Posterior cingulate gyrus (tissue), 11 donors: ENCODE results near the gene BSPRY.
"Not testable (repeated sequence)": the region's sequence is repeated elsewhere in the genome, so short reads cannot be mapped to it uniquely, and the experiment has no call there.

ENCODE experiments used
- DNase-seq, 10 donors: peaks; one replicate each; pipeline versions ENCODE4 v3.0.0 to v3.0.0-alpha.2; 2020 to 2021; ENCODE audit warnings: mixed read lengths in 3 of 10
- intact Hi-C: fragments of 100-400 bp; cut with DNase I; formaldehyde crosslinking; loops from one replicate; pipeline ENCODE4 v1.15.1; 2023

Gene BSPRY

GRCh38 chr9:113368348-113368981, 19.1 kb downstream of the BSPRY start:
- intact Hi-C loops, result no loop called here
- no peak for DNase-seq

- no peak for DNase-seq
- intact Hi-C loops, result no loop called here
These were observed 19.9 kb downstream of the BSPRY start for GRCh38 chr9:113368982-113369854.

GRCh38 chr9:113369855-113370140, 20.5 kb downstream of the BSPRY start:
- DNase-seq, result no peak
- intact Hi-C loops, result no loop called here

- intact Hi-C loops, result no loop called here
- no peak for DNase-seq
These were observed 21.5 kb downstream of the BSPRY start for GRCh38 chr9:113370806-113371325.

- DNase-seq, result no peak
- intact Hi-C loops, result no loop called here
These were observed 22.7 kb downstream of the BSPRY start for GRCh38 chr9:113372059-113372458.

GRCh38 chr9:113373256-113373655, 23.9 kb downstream of the BSPRY start:
- intact Hi-C loops, result no loop called here
- no peak for DNase-seq

- intact Hi-C loops, result no loop called here
These were observed 24.5 kb downstream of the BSPRY start for GRCh38 chr9:113373676-113374392.

GRCh38 chr9:113375057-113376023, 26.0 kb downstream of the BSPRY start:
- no peak for DNase-seq
- intact Hi-C loops, result loop anchor here (5.0 kb wide), 1 partner anchor 33 kb away; the partner anchor contains the start of gene WDR31

More at GRCh38 chr9:113373676-113374392, 24.5 kb downstream of the BSPRY start:
- peak in 1 of 10 donors; percentile 82 for DNase-seq

GRCh38 chr9:113376634-113377567, 27.6 kb downstream of the BSPRY start, which contains the start of gene HDHD3:
HDHD3 (minus strand) TSS chr9:113376986; CDS start chr9:113374354, 2,632 bp downstream.
- intact Hi-C loops, result loop anchor here (5.0 kb wide), 1 partner anchor 35 kb away; the partner anchor contains the start of gene WDR31
- peak; percentile 40 to 97 (median 72) for DNase-seq

GRCh38 chr9:113379094-113379828, 29.9 kb downstream of the BSPRY start:
- intact Hi-C loops, result loop anchor here (5.0 kb wide), 1 partner anchor 37 kb away; the partner anchor contains the start of gene WDR31
- peak in 1 of 10 donors; percentile 55 for DNase-seq

- intact Hi-C loops, result loop anchor here (5.0 kb wide), 1 partner anchor 38 kb away; the partner anchor contains the start of gene WDR31
These were observed 30.5 kb downstream of the BSPRY start for GRCh38 chr9:113379829-113380210.

GRCh38 chr9:113380869-113381378, 31.6 kb downstream of the BSPRY start:
- intact Hi-C loops, result no loop called here
- peak in 1 of 10 donors; percentile 12 for DNase-seq

More at GRCh38 chr9:113379829-113380210, 30.5 kb downstream of the BSPRY start:
- not testable (repeated sequence) for DNase-seq

- intact Hi-C loops, result not testable (repeated sequence)
- peak in 1 of 10 donors; percentile 10 for DNase-seq
These were observed 32.1 kb downstream of the BSPRY start for GRCh38 chr9:113381441-113381840.

GRCh38 chr9:113381909-113382411, 32.6 kb downstream of the BSPRY start:
- intact Hi-C loops, result no loop called here
- DNase-seq, result peak in 1 of 10 donors; percentile 10

- DNase-seq, result peak in 1 of 10 donors; percentile 7
- intact Hi-C loops, result no loop called here
These were observed 37.4 kb downstream of the BSPRY start for GRCh38 chr9:113386571-113387393.

GRCh38 chr9:113387560-113388230, 38.4 kb downstream of the BSPRY start:
- intact Hi-C loops, result no loop called here
- peak in 1 of 10 donors; percentile 47 for DNase-seq
